ENCODE results near the gene LSP1.

DNA sequence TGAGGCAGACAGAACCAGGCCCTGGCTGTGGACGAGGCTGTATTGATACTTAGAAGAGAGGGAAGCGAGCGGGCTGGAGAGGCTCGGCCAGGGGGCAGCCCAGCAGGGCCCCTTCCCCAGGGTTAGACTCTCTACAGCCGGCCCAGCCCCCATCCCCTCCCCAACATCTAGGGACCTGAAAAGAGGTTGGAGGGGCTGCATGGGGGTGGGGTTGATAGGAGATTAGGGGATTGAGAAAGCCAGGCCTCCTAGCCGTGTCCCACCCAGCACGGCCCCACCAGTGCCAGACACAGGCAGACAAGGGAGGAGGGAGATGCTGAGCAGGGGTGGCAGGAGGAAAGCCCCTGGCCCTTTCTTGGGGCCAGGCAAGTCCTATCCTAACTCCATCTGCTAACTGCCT, 5.7 kb downstream of the LSP1 start:
- TF ChIP-seq, protein P1, sequence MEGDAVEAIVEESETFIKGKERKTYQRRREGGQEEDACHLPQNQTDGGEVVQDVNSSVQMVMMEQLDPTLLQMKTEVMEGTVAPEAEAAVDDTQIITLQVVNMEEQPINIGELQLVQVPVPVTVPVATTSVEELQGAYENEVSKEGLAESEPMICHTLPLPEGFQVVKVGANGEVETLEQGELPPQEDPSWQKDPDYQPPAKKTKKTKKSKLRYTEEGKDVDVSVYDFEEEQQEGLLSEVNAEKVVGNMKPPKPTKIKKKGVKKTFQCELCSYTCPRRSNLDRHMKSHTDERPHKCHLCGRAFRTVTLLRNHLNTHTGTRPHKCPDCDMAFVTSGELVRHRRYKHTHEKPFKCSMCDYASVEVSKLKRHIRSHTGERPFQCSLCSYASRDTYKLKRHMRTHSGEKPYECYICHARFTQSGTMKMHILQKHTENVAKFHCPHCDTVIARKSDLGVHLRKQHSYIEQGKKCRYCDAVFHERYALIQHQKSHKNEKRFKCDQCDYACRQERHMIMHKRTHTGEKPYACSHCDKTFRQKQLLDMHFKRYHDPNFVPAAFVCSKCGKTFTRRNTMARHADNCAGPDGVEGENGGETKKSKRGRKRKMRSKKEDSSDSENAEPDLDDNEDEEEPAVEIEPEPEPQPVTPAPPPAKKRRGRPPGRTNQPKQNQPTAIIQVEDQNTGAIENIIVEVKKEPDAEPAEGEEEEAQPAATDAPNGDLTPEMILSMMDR (IDR thresholded peaks at IDR 0.05; ENCODE audit: low read depth, low read length, missing input control): no peak
- TF ChIP-seq, protein P2, sequence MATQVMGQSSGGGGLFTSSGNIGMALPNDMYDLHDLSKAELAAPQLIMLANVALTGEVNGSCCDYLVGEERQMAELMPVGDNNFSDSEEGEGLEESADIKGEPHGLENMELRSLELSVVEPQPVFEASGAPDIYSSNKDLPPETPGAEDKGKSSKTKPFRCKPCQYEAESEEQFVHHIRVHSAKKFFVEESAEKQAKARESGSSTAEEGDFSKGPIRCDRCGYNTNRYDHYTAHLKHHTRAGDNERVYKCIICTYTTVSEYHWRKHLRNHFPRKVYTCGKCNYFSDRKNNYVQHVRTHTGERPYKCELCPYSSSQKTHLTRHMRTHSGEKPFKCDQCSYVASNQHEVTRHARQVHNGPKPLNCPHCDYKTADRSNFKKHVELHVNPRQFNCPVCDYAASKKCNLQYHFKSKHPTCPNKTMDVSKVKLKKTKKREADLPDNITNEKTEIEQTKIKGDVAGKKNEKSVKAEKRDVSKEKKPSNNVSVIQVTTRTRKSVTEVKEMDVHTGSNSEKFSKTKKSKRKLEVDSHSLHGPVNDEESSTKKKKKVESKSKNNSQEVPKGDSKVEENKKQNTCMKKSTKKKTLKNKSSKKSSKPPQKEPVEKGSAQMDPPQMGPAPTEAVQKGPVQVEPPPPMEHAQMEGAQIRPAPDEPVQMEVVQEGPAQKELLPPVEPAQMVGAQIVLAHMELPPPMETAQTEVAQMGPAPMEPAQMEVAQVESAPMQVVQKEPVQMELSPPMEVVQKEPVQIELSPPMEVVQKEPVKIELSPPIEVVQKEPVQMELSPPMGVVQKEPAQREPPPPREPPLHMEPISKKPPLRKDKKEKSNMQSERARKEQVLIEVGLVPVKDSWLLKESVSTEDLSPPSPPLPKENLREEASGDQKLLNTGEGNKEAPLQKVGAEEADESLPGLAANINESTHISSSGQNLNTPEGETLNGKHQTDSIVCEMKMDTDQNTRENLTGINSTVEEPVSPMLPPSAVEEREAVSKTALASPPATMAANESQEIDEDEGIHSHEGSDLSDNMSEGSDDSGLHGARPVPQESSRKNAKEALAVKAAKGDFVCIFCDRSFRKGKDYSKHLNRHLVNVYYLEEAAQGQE (IDR thresholded peaks at IDR 0.05): no peak
- TF ChIP-seq, protein P3, sequence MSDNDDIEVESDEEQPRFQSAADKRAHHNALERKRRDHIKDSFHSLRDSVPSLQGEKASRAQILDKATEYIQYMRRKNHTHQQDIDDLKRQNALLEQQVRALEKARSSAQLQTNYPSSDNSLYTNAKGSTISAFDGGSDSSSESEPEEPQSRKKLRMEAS (IDR thresholded peaks at IDR 0.05): no peak
- no peak for TF ChIP-seq EGR1 (IDR thresholded peaks at IDR 0.05; ENCODE audit: low read depth in 2 of 2)
- TF ChIP-seq RAD21 (IDR thresholded peaks at IDR 0.05): no peak
- no peak for TF ChIP-seq YY1 (IDR thresholded peaks at IDR 0.05)
- no peak for TF ChIP-seq JUND (IDR thresholded peaks at IDR 0.05)

All from liver (tissue), 3 donors.